GM12864 (cell line): ENCODE data around the gene GOLPH3L.

Experiments
- DNase-seq: peaks from one replicate; pipeline ENCODE4 v3.0.0-alpha.2; 2011; ENCODE audit warnings: low read depth
- H3K4me3 ChIP-seq: 2 replicates; pipeline ENCODE4 v1.5.1; 2011; ENCODE audit warnings: mild to moderate bottlenecking, low read depth, low read length, control low read depth
- CTCF ChIP-seq: IDR thresholded peaks from 2 replicates; pipeline ENCODE4 v1.5.1; 2011; ENCODE audit warnings: low read depth, mild to moderate bottlenecking, moderate library complexity, low read length, control low read depth, inconsistent platforms; ENCODE audit errors: missing control alignments

The GOLPH3L gene

DNA sequence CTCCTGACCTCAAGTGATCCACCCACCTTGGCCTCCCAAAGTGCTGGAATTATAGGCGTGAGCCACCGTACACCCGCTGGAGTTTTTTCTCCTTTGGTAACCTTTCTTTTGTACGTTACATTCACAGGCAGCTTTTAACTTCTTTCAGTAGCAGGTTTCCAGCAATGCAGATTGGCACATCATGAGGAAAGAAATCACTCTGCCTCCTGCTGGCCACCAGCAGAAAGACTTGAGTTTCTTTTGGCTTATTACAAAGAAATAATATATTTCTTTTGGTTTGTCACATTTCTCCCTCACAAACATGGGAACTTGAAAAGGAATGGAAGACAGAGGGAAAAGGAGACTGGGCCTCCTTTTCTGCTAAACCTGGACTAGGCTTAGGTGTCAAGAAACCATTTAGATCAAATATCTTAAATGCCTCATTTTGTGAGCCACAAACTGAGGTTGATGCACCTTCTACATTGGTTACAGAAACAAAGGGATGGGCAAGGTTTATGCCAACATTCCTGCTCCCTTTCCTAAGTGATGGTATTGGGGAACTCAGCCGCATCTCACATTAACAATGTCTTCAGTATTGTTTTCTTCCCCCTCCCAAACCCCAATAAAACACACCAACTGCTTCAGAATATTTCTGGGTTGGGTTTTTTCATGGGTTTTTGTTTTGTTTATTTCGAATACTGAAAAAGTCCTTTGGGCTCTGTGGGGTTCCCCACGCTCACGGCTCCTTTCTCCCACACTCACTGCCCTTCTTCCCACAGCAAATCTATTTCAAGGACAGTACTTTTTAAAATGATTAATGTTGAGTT is 75.3 kb downstream of the GOLPH3L start:
- peak; percentile 55 for DNase-seq
- H3K4me3 ChIP-seq = no peak overlapping the region
- peak; percentile 76 for TF ChIP-seq CTCF

DNA sequence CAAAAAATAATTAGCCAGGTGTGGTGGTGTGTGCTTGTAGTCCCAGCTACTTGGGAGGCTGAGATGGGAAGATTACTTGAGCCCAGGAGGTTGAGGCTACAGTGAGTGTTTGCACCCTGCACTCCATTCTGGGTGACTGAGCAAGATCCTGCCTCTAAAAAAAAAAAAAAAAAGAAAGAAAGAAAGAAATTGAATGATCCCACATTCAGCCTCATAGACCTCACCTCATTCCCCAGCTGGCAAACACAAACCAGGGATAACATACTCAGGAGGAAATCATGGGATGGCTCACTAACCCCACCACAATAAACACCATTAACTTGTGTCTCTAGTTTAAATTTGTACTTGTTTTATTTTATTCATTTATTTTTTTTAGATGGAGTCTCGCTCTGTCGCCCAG is 76.0 kb downstream of the GOLPH3L start:
- no peak overlapping the region for H3K4me3 ChIP-seq
- DNase-seq = no peak
- TF ChIP-seq CTCF = no peak

GRCh38 chr1:150619576-150620509 is 77.1 kb downstream of the GOLPH3L start:
- TF ChIP-seq CTCF = peak; percentile 6
- H3K4me3 ChIP-seq = no peak overlapping the region
- DNase-seq = no peak

GRCh38 chr1:150615346-150616201 is 81.4 kb downstream of the GOLPH3L start:
- no peak overlapping the region for H3K4me3 ChIP-seq
- TF ChIP-seq CTCF = no peak
- no peak for DNase-seq

- no peak overlapping the region for H3K4me3 ChIP-seq
- TF ChIP-seq CTCF = no peak
- DNase-seq = peak; percentile 72
Measured at GRCh38 chr1:150613061-150613920, 83.7 kb downstream of the GOLPH3L start.

- H3K4me3 ChIP-seq = peak overlapping the region; percentile 6; the same call in 1 of the 2 replicates
- no peak for DNase-seq
- TF ChIP-seq CTCF = no peak
Measured at GRCh38 chr1:150612014-150612345, 85.0 kb downstream of the GOLPH3L start.
